HG03103 (cell line): ENCODE data around the gene CCNJL.
"Not testable (repeated sequence)": the region's sequence is repeated elsewhere in the genome, so short reads cannot be mapped to it uniquely, and the experiment has no call there.

ENCODE experiments used
- ATAC-seq: cut with Tn5 transposase; IDR thresholded peaks from one replicate; pipeline ENCODE4 v1.9.1; 2021; ENCODE audit warnings: low read depth; ENCODE audit not compliant: unreplicated experiment

The CCNJL gene

DNA sequence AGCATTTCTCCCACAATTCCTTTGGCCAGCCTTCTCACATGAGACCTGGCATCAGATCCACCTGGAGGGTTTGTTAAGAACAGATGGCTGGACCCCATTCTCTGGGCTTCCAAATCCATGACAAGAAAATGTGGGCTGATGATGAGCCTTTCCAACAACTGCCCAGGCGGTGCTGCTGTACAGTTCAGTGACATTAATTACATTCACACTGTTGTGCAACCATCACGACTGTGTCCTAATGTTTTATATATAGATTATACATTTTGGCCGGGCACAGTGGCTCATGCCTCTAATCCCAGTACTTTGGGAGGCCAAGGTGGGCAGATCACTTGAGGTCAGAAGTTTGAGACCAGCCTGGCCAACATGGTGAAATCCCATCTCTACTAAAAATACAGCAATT, 22.4 kb upstream of the CCNJL start:
- ATAC-seq, result not testable (repeated sequence)

DNA sequence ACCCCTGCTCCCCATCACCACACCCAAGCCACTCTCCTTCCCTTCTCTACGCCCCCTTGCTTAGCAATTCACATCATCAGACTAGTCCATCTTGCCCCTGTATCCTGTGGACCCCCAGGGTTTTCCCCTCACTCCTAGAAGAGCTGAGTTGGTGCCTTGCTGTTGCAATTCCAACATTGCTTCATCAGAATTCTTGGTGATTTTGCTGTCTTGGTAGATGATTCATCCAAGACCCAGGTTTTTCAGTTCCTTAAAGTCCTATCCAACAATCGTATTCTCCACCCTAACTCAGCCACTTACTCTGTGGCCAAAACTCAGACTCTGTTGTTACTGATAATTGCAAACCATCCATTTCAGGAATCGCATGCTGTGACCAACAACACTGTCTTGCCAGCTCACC, 21.4 kb upstream of the CCNJL start:
- no peak for ATAC-seq

DNA sequence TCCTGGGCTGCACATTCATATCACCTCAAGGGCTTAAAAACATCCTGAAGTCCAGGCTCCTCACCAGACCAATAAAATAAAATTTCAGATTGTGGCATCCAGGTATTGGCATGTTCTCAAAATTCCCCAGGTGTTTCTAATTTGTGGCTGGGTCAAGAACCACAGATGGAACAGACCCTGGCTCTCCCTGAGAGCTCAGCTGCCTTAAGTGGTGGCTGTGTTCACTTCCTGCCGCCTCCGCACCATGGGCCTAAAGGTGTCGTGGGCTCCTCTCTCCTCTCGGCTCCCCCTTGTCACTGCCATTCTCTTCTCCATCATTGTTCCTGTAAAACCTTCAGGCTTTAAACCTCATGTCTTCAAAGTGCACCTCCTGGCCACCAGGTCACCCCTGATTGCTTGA, 17.8 kb upstream of the CCNJL start:
- ATAC-seq, result no peak

DNA sequence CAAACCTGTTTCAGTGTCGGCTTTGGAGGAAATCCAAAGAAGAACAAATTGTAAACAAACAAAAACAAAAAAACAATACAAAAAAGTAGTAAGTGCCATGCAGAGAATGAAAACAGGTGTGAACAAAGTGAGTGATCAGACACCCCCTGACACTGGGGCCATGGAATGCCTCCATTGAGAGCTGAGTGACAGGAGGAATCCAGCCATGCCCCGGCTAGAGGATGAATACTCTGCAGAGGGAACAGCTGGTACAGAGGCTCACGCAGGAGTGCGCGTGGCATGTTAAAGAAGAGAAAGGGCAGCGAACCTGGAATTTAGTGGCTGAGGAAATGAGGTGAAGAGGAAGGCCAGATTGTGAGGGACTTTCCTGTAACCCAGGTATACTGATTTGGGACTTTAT, 15.5 kb upstream of the CCNJL start:
- ATAC-seq, result no peak

DNA sequence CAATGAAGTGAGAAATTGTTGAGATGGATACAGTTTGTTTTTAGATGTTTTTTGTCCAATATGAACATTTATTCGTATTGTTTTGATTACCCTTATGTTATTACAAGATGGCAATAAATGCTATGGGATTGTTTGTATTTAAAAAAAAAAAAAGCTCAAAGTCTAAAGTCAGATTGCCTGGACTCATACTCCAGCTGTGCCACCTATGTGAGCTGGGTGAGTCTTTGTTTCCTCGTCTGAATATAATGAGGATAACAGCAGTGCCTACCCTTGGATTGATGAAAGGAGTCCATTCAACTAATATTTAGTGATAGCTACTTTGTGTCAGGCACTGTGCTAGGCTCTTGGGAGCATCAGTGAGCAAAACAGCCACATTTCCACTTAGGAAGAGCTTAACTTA, 14.6 kb upstream of the CCNJL start:
- no peak for ATAC-seq

DNA sequence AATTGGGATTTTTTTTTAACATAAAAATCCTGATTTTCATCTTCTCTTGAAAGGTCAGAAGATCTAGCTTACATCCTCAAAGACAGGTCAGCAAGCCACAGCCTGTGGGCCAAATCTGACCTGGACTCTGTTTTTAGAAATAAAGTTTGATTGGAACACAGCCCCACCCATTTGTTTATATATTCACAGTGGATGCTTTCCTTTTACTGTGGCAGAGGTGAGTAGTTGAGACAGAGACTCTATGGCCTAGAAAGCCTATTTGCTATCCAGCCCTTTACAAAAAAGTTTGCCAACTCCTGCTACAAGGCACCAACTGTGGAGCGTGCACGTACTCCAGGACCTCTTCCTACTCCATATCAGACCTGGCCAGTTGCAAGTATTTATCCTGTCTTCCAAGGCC, 13.4 kb upstream of the CCNJL start:
- no peak for ATAC-seq

DNA sequence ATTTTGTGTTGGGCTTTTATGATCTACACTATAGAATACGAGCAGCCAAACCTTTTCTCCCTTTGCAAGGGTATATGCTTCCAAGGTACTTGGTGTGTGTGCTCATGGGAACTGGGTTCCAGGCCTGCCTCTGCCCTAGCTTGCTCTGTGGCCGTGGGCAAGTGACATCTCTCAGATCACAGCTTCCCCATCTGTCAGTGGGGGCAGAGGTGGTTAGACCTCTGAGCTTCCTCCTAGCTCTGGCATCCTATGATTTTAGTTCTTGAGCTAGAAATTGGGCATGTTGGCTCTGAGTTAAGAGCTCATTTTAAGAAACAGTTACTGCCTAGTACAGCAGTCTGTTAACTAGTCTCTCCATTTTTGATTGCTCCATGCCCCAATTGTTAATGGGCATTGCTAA, 12.5 kb upstream of the CCNJL start:
- ATAC-seq, result no peak

DNA sequence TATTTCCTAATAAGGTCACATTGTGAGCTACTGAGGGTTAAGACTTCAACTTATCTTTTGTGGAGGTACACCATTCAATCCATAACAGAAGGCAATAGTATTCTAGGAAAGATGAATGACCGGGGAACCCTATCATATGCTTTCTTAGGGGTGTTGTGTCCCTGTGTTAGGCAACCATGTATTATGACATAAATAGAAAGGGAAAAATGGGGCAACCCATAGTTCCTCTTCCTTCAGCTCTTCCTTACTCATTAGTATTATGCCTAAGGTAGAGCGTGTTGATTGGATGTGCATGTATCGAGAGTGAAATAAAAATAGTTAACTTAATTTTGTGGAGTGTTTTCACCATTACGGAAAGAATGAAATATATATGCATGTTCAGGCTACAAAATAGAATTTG, 6.0 kb upstream of the CCNJL start:
- ATAC-seq, result no peak

DNA sequence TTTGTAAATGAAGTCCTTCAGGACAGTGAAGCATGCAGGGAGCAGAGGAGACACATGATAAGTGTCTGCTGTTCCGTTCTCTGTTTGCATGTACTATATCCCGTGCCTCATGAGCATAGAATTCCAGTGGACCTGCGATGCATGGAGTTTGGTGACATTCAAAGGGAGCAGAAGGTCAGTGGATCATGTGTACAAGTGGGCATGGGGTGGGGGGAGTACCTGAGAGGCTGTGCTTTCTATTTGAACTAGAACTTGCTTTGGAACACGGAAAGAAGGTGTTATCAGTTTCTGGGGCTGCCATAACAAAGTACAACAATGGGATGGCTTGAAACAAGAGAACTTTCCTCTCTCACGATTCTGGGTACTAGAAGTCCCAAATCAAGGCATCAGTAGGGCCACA, 5.1 kb upstream of the CCNJL start:
- ATAC-seq, result no peak

DNA sequence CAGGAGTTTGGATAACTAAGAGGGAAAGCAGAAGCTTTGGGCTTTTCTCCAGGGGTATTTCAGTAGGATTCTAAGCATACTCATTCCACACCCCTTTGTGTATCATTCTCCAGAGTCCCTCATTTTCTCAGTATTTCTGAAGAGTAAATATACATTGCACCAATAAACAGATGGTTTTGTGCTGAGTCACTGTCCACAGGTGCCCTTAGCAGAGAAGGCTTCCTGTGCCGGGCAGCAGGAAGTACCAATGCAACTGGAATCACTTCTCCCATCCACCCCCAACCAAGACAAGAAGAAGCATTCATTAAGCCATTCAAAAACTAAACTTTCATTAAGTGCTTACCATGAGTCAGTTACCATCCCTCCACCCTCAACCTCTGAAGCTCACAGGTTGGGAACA, 3.6 kb upstream of the CCNJL start:
- ATAC-seq, result no peak

DNA sequence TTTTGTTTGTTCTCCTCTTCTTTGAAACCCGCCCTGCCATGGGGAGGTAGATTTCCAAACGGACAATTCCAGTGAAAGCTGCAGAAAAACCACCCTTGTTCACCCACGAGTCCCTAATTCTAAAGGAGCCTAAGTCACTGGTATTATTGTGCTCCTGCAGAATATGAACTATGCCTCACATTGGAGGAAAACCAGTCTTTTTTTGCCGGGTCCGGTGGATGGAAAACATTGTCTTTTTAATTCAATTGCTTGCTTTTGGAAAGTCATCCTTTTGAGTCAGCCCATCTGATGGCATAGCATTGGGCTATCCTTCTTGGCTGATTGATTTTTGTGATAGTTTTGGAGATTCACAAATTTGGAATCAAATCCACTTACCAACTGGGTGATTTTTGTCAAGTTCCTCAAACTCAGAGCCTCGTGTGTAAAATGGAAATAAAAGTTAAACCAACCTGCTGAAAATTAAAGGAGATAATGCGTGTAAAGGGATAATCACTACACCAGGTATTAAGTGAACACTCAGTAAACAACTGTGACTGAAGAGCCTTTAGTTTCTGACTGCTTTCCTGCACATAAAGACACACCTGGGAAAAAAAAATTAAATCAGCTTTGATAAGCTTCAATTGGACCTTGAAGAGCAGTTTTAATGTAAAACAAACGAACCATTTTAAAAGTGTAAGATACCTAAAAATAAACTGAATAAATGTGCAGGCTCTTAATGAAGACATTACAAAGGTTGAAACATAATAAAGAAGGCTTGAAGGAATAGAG, 780 bp upstream of the CCNJL start:
- no peak for ATAC-seq

DNA sequence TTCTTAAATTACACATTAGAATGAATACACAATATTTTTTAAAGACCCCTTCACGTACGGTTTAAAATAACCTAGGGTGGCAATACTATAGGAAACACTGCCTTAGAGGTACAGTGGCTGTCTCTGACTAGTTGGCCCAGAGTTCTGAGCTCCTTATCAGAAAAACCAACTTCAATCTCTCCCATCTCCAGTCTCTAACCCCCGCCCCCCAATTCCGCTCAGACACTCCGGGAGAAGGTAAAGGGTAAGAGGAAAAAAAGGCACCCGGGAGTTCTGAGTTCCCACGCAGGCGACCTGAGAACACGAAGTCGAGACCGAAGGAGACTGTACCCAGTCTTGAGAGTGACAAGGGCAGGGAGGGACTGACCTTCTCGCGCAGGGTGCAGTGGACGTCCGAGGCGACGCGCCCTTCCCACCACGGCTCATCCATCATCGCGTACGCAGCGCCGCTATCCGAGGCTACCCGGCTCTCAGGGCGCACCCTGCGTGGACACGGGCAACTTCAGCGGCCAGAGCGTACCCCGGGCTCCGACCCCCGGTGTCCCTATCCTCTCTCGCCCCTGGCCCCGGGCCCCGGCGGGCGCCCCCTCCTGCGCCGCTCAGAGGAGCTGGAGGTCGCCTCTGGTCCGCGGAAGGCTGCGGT, 752 bp downstream of the CCNJL start:
- ATAC-seq, result no peak

DNA sequence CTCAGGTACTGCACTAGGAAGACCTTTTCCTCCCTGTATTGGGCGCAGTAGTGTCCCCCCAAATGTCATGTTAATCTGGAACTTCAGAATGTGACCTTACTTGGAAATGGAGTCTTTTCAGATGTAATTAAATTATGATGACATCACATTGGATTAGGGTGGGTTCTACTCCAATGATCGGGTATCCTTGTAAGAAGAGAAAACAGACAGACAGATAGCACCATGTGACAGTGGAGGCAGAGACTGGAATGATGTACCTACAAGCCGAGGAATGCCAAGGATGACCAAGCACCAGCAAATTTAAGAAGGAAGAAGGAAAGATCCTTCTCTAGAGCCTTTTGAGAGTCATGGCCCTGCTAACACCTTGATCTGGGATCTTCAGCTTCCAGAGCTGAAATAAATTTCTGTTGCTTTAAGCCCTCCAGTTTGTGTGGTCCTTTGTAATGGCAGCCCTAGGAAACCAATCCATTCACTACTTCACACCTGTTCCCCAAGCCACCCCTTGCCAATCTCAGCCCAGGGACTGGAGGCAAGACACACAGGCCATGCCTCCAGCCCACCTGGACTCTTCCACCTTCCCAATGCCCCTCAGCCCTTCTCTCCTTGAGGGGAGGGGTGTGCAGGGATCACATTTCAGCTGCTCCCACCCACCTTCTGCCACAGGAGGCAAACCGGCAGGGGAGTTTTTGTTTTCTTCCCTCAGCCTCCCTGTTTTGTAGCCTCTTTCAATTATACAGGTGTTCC, 1.6 kb downstream of the CCNJL start:
- no peak for ATAC-seq

DNA sequence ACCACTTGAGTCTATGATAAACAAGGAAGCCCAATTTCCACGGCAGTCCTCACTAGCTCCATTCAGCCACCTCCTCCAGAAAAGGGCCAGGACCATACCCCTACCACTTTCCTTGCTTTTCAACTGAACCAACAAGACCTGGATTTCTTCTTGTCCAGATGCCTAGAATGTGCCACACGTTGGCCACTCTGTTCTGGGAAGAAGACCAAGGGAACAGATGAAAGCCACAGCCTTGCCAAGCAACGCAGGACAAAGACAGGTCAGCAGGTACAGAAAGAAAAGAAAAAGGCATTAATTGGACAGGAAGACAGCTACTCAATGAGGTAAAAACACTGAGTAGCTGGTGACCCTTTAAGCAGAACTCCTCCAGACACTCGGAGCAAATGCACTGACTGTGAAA, 2.2 kb downstream of the CCNJL start:
- no peak for ATAC-seq

DNA sequence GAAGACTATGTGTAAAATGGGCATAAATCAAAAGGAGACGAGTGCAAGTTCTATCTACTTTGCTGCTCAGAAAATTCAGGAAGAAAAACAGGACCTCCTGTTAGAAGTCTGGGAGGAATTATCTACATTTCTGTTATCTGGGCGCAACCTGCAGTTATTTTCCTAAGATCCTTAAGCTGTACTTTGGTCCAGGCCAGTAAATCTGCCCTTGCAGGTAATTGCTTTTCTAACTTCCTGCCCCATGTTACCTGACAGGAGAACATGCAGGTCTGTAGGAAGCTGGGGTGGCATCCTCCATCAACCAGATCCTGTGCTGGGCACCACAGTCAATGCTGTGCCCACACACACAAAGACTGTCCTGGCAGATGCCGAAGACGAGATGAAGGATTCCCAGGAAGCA, 5.7 kb downstream of the CCNJL start:
- ATAC-seq, result no peak

DNA sequence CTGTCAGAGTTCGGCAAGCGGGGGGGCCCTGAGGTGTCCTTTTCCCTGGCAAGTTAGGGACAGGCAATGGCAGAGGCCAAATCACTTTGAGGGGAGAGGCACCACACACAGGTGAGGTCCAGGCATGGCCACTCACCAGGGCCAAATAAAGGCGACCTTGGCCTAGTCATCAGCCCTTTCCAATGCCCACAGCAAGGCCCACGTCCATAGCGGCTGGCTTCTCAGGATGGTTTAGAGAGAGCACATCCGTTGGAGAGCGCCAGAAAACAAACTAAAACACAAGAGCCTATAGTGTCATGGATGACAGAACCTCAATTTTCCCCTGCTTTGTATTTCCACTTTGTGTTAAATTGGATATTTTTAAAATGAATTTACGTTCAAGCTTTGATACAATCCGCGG, 7.0 kb downstream of the CCNJL start:
- ATAC-seq, result no peak

DNA sequence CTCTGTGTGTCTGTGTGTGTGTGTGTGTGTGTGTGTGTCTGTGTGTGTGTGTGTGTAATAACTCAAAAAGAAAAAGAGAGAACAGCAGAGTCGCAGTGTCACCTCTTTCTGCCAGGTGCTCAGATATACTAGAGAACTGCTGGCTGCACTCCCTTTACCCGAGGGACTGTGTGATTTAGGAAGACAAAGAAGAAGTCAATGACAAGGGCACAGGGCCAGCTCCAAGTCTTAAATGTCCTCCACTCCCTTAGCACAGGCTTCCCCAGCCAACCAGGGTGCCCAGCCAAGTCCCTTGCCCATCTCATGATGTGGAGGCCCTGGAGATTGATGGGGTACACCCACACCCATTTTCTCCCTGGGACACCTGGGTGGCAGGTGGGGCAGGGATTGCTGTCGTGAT, 8.7 kb downstream of the CCNJL start:
- ATAC-seq, result no peak

DNA sequence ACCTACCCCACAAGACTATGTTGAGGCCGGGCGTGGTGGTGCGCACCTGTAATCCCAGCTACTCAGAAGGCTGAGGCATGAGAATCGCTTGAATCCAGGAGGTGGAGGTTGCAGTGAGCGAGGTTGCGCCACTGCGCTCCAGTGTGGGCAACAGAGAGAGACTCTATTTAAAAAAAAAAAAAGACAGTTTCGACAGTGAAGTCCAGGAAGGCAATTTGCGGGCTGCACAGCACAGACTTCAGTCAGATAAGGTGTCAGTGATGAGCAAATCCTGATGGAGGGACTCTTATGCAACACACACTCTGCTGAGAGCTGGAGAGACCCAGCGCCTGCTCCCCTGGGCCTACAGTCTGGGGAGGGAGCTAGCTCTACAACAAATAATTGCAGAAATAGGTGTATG, 14.2 kb downstream of the CCNJL start:
- no peak for ATAC-seq

DNA sequence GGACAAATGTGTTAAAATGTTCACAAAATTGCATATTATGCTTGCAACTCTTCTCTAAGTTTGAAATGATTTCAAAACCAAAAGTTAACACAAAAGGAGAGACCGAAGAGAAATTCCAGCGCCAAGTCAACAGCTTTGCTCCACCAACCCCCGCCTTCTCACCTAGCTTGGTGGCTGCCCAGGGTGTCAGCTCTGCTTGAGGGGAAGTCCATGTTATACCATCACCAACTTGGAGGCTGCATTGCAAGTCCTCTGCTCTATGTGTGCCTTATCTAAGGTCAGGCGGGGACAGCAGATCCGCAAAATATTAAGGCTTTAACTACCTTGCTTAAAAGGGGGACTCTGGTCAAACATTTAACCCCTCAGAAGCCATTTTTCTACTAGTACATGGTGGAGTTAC, 14.6 kb downstream of the CCNJL start:
- ATAC-seq, result no peak

DNA sequence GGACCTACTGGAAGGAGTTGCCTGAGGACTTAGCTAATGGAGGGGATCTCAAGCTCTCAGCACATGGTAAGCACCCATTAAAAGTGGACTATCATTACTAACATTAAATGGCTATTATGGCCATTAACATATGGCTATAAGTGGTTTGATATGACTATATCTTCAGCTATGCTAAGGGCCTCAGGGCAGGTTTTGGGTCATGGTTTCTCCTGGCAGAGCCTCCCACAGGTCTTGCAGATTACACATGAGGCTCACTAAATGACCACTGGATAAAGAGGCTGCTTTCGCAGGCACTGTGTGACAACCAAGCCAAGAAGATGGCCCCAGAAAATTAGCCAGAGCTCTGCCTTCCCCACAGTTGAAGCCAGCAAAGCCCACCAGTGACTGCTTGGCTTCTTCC, 15.4 kb downstream of the CCNJL start:
- no peak for ATAC-seq

DNA sequence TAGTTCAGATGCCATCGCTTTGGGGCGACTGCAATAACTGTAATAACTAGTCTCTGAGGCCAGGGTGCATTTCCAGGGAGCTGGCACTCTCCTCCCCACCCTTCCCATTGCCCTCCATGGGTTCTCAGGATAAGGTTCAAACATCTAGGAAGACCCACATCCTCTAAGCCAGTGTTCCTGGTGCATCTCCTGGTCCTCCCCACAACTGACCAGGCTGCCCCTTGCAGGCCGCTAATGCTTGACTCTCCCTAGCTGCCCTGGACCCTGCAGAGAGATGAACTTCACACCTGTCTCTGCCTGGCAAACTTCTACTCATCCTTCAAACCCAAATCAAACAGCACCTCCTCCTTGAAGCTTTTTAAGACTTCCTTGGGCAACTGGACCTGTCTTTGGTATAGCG, 15.9 kb downstream of the CCNJL start:
- no peak for ATAC-seq
